KOPT-K1 (cell line): ENCODE measurements around the gene TMEM255B.
"Not testable (repeated sequence)": the region's sequence is repeated elsewhere in the genome, so short reads cannot be mapped to it uniquely, and the experiment has no call there.

Source experiments
- H3K27ac ChIP-seq: fragments of 200-600 bp; sonication (generic); 2 replicates; pipeline ENCODE4 v1.5.1; 2016; ENCODE audit warnings: antibody characterized with exemption, mild to moderate bottlenecking, low read depth, low read length; ENCODE audit not compliant: poor library complexity, severe bottlenecking
- H3K36me3 ChIP-seq: fragments of 200-600 bp; sonication (generic); 2 replicates; pipeline ENCODE4 v1.5.1; 2017; ENCODE audit warnings: antibody characterized with exemption, mild to moderate bottlenecking, low read length, moderate library complexity; ENCODE audit not compliant: insufficient read depth
- H3K9me3 ChIP-seq: fragments of 200-600 bp; sonication (generic); 2 replicates; pipeline ENCODE4 v1.5.1; 2017; ENCODE audit warnings: antibody characterized with exemption, low read length, mild to moderate bottlenecking; ENCODE audit not compliant: insufficient read depth, poor library complexity, severe bottlenecking

The TMEM255B gene

DNA sequence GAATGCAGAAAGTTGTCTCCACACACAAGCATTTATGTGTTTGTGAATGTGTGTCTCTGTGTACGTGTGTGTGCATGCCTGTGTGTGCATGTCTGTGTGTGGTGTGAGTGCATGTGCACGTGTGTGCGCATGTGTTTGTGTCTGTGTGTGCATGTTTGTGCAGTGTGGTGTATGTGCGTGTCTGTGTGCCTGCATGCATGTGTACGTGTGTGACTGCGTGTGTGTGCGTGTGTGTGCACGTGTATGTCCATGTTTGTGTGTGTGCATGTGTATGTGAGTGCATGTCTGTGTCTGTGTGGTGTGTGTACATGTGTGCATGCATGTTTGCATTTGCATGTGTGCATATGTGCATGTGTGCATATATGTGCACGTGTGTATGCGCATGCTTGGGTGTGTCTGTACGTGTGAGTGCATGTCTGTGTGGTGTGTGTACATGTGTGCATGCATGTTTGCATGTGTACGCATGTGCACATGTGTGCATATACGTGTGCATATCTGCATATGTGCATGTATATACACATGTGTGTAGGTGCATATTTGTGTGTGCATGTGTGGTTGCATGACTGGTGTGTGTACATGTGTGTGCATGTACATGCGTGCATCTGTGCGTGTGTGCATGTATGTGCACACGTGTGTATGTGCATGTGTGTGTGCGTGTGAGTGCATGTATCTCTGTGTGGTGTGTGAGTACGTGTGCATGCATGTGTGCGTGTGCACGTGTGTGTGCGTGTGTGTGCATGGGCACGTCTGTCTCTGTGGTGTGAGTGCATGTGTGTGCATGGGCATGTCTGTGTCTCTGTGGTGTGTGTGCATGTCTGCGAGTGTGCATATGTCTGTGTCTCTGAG, 8.2 kb upstream of the TMEM255B start:
- Histone ChIP-seq H3K36me3 (no peaks in the 10 kb centered on the region), H3K27ac (no peak overlapping the region), H3K9me3 (peaks cover 14% of the 10 kb centered on the region)

DNA sequence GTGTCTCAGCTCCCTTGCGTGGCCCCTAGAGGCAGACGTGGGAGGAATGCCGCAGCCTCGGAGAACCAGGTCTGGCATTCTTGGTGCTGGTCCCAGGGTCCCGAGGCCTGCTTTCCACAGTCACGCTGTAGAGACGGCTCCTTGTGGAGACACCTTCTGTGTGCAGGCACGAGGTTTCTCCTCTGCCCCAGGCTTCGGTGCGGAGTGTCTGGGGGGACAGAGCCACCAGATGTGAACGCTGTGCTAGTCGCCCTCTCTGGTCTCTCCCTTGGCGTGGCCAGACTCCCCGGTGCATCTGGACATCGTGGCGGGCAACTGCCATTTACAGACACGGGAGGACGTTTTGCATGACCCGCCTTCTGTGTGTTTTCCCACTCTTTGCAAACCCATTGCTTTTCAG, 7.5 kb upstream of the TMEM255B start:
- H3K9me3 ChIP-seq = peaks cover 14% of the 10 kb centered on the region

DNA sequence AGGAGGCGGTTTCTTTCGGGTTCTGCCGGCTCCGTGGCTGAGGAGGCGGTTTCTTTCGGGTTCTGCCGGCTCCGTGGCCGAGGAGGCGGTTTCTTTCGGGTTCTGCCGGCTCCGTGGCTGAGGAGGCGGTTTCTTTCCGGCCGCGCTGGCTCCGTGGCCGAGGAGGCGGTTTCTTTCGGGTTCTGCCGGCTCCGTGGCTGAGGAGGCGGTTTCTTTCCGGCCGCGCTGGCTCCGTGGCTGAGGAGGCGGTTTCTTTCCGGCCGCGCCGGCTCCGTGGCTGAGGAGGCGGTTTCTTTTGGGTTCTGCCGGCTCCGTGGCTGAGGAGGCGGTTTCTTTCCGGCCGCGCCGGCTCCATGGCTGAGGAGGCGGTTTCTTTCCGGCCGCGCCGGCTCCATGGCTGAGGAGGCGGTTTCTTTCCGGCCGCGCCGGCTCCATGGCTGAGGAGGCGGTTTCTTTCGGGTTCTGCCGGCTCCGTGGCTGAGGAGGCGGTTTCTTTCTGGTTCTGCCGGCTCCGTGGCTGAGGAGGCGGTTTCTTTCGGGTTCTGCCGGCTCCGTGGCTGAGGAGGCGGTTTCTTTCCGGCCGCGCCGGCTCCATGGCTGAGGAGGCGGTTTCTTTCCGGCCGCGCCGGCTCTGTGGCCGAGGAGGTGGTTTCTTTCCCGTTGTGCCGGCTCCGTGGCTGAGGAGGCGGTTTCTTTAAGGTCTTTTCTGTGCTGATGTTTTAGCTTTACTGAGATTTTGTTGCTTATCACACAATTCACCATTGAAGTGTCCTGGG, 6.6 kb upstream of the TMEM255B start:
- not testable (repeated sequence) for H3K27ac ChIP-seq, H3K36me3 ChIP-seq
- peaks cover 14% of the 10 kb centered on the region for H3K9me3 ChIP-seq

More for the DNA sequence above, 7.5 kb upstream of the TMEM255B start:
- H3K27ac ChIP-seq = no peak overlapping the region
- no peaks in the 10 kb centered on the region for H3K36me3 ChIP-seq

DNA sequence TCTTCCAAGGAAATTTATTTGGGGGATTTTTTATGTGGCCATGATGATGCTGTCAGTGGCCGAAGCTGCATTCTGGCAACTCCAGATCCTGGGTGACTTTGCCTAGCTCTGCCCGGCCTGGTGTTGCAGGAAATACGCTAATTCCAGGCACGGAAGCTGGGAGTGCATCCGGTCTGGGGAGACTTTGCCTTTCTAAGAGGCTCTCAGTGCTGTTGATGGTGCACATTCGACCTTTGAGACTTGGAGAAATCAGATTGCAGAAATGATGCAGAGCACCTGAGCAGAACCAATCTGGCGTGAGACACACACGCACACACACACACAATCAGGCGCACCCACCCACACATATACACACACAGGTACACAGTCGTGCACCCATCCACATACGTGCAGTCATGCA, 5.9 kb upstream of the TMEM255B start:
- H3K36me3 ChIP-seq = no peaks in the 10 kb centered on the region
- H3K9me3 ChIP-seq = peaks cover 14% of the 10 kb centered on the region
- H3K27ac ChIP-seq = no peak overlapping the region

DNA sequence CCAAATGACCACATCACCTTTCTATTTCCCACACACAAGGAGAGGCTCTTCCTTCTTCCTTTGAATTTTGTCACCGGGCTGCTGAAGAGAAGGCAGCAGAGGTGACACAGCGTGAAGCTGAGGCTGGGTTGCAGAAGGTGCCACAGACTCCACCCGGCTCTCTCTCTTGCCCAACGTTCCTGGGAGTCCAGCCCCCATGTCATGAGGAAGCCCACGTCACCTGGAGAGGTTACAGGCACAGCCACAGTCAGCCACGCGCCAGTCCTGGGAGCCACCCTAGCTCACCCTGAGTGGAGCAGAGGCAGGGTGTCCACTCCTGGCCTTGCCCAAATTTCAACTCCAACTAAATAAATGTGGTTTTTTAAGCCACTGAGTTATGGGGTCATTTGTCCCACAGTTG, 4.8 kb upstream of the TMEM255B start:
- H3K27ac ChIP-seq = no peak overlapping the region
- H3K9me3 ChIP-seq = peaks cover 14% of the 10 kb centered on the region
- H3K36me3 ChIP-seq = no peaks in the 10 kb centered on the region

DNA sequence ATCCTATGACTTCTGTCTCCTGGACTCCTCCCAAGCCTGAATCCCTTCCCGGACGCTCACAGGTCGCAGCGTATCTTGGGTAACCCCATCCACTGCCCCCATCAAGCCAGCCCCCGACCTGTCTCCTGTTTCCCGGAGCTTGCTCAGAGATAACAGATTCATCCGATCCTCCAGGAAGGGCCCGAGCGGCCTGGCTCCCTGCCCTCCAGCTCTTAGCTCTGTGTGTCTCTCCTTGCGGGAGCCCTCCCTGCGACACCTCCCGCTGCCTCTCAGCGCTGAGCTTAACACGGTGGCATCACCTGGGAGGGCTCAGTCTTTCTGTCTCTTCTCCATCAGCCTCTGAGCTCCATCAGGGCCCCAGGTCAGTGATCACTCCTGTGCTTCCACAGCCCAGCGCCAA, 4.3 kb upstream of the TMEM255B start:
- H3K9me3 ChIP-seq = peaks cover 14% of the 10 kb centered on the region
- no peak overlapping the region for H3K27ac ChIP-seq
- H3K36me3 ChIP-seq = no peaks in the 10 kb centered on the region

DNA sequence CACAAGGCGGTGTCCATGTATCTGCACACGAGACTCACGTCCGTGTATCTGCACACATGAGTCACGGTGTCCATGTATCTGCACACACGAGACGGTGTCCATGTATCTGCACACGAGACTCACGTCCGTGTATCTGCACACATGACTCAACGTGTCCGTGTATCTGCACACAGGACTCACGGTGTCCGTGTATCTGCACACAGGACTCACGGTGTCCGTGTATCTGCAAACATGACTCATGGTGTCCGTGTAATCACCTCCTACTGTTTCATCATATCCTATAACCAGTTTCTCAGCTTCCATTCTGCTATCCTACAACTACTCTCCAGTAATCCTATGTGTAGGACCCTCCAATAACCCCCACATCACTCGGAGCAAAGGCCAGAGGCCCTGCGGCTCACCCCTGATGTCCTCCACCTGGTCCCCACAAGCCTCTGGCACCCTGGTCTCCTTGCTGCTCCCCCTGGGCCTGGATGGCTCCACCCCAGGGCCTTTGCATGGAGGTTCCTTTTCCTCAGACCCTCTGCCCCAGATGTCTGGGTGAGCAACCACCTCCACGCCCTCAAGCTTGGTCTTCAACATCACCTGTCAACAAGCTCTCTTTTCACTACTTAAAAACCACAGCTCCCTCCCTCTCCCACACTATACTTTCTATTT, 2.5 kb upstream of the TMEM255B start:
- Histone ChIP-seq H3K27ac (no peak overlapping the region), H3K36me3 (no peaks in the 10 kb centered on the region), H3K9me3 (peaks cover 3% of the 10 kb centered on the region)

DNA sequence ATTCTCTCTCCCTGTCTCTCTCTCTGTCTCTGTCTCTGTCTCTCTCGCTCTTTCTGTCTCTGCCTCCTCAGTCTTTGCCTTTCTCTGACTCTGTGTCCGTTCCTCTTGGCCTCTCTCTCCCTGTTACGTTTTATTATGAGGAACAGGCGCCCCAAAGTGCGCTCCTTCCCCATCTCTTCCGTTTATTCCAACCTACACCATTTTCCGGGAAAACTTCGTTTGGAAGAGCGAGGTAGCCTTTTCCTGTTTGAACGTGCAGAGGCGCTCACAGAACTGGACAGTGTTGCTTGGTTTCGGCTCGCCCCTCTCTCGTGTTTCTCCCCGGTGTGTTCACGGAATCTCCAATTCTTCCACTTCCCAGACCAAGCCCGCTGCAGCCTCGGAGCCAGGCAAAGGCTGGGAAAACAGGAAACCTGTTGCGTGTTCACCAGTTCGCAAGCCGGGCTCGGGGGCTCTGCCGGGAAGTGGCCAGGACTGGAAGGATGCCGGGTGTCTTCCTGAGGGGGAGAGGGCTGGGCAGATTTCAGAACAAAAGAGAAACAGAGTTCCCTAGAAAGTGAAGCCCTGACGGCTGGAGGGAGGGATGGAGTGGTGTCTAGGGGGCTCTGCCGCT, 605 bp downstream of the TMEM255B start:
- Histone ChIP-seq H3K27ac (no peak overlapping the region), H3K36me3 (no peaks in the 10 kb centered on the region), H3K9me3 (no peaks in the 10 kb centered on the region)

DNA sequence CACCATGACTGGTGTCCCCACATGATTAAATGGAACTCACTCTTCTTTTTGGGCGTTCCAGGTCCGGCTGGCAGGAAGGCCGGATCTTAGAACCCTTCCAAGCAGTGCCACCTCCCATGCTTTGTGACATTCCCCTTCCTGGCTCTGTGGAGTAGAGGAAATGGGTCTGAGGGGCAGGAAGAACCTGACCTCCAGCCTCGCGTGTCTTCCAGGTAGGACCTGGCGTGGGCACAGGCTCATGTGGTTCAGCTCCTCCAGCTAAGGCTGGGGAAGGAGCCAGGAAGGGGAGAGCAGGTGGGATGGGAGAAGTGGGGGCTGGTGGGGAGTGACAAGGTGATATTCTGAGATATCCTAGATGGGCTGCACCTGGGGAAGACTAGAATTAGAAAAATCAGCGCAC, 2.1 kb downstream of the TMEM255B start:
- no peaks in the 10 kb centered on the region for H3K36me3 ChIP-seq

DNA sequence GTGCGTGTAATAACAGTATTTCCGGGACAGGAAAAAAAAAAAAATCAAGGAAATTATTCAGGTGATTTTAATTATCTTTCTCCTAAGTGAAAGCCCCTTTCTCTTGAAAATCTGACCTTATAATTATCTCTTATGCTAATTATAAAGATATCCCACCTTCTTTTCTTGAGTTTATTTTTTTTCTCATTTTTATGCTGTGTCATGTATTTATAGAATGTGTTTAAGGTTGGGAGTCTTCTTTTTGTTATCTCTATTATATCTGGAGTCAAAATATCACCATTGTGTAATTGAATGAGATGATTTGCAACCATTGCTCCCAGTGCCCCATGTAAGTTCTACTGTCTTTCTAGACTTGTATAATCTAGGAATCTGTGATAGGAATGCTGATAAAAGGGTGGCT, 3.0 kb downstream of the TMEM255B start:
- no peaks in the 10 kb centered on the region for H3K36me3 ChIP-seq
- H3K27ac ChIP-seq = no peak overlapping the region
- H3K9me3 ChIP-seq = no peaks in the 10 kb centered on the region

More for the DNA sequence above, 2.1 kb downstream of the TMEM255B start:
- Histone ChIP-seq H3K27ac (no peak overlapping the region), H3K9me3 (no peaks in the 10 kb centered on the region)

DNA sequence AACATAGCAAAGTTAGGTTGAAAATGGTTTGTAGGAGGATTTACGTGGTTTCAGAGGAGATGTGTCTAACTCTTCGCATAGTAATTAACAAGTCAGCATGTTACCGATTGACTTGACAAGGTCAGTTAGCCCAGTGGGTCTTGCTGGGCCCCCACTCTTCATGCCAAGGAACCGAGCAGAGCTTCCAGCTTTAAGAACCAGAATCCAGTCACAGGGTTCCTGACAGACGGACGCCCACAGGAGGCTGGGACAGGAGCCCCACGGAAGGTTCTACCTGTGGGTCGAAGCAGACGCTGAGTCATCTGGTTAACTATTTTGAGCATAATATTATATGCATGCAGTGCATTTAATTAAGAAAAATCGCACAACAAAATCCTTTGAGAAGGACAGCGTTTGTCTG, 3.5 kb downstream of the TMEM255B start:
- H3K9me3 ChIP-seq = no peaks in the 10 kb centered on the region
- H3K27ac ChIP-seq = no peak overlapping the region
- no peaks in the 10 kb centered on the region for H3K36me3 ChIP-seq

DNA sequence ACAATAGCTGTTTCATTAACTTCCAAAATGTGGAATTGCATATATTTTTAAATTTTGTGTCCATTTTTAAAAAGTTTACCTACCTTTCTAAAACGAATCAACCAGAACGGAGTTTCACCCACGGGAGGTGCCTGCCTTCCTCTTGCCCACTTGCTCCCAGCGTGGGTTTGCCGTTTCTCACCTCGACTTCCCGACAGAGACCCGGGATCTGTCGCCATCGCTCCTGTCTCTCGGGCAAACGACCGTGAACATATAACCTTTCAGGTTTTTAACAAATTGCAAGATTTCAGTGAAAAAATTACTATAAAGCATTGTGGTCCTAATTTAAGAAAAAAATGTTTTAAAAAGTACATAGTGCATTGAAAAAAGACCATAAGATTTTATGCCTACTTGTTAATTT, 4.2 kb downstream of the TMEM255B start:
- Histone ChIP-seq H3K27ac (no peak overlapping the region), H3K36me3 (no peaks in the 10 kb centered on the region), H3K9me3 (no peaks in the 10 kb centered on the region)

DNA sequence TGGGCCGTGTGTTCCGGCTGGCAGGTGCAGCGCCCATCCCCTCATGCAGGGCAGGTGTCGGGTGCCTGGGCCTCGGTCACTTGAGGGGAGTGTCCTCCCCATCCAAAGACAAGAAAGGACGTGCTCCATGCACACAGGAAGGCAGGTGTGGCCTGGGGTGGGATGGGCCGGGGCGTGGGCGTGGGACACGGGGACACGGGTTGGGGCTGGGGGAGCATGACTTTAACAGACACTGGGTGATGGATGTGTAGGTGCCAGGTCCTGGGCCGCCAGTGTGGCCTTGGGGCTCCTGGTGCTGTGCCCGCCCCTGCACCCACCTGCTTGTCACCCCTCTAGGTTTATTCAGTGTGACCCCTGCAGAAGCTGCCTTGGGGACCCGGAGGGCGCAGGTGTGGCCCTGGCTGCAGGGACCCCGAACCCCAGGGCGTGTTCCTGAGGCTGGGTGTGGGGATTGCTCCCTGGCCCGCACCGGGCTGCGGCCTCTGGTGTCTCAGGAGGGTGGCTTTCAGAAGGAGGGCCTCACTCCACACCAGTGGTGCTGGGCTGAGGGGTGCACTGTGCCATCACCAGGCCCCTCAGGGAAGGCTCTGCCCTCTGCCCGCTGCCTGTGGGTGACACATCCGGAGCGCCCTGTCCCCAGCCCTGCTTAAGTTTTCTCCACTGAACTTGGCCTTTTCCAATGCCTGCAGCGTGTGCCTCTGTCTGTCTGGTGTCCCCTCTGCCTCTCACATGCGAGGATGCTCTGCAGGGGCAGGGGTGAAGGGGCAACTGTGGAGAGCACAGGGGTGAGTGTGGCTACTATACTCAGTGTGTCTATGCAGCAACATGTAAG, 5.2 kb downstream of the TMEM255B start:
- no peak overlapping the region for H3K27ac ChIP-seq
- no peaks in the 10 kb centered on the region for H3K9me3 ChIP-seq
- no peaks in the 10 kb centered on the region for H3K36me3 ChIP-seq

DNA sequence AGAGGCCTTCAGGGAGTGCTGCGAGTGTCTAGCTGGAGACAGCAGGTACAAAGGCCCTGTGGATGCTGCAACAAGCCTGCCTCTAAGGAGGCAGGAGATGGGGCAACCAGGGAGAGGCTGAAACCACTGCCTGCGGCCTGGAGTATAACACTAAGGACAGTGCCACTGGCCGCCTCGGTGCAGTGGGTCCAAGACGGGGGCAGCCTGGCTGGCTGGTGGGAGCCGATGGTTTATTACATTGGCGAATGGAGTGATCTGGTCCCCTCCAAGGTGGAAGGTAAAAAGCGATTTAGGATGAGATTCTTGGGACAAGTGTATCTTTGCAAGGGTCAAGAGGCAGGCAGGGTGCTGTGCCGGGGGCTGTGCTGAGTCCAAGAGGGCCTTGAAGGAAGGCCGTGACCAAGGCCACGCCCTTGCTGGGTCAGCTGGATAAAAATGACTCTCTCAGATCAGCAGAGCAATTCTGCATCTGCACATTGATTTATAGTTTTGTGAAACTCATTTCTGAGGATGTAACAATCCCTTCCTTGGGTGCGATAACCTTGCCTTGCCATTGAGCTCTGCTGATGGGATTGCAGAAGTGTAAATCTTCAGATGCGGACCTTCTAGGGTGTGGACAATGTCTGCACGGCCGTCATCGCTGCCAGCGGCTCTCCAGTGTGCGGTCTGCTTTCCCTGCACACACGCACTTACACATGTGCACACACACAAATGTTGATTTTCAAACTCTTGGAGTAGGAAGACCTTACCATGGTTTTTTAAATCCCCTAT, 6.0 kb downstream of the TMEM255B start:
- H3K36me3 ChIP-seq = no peaks in the 10 kb centered on the region
- no peaks in the 10 kb centered on the region for H3K9me3 ChIP-seq
- H3K27ac ChIP-seq = no peak overlapping the region
